ENCODE measurements around the gene GSKIP.

- TF ChIP-seq CTCF (IDR thresholded peaks at IDR 0.05; ENCODE audit: insufficient read depth, low read length) (no peak), POLR2AphosphoS5 (IDR thresholded peaks at IDR 0.05; ENCODE audit: low read depth) (no peak)
Measured at GRCh38 chr14:96390965-96391292, 27.6 kb downstream of the GSKIP start.
